Right lobe of liver (tissue), 4 donors: ENCODE data around the gene ASPHD2.

ENCODE experiments used
- CTCF ChIP-seq, 4 donors: fragments of 200-600 bp in 3 of 4; fragments of 450-650 bp in 1 of 4; IDR thresholded peaks; one replicate each; pipeline versions ENCODE4 v1.5.1 to v1.8.0; 2016 to 2022; ENCODE audit warnings: antibody characterized with exemption in 4 of 4, mild to moderate bottlenecking in 2 of 4
- POLR2A ChIP-seq: fragments of 450-650 bp; IDR thresholded peaks from one replicate; pipeline ENCODE4 v1.6.1; 2017; ENCODE audit warnings: antibody characterized with exemption, mild to moderate bottlenecking
- donor health status: DM: no; HTN: no; CAD: no.
- donor health status: DM: no; HTN: no; CAD: no.
- donor health status: DM: no; HTN: yes; CAD: no.

GRCh38 chr22:26460202-26460601, 31.1 kb downstream of the ASPHD2 start:
- TF ChIP-seq CTCF (IDR thresholded peaks at IDR 0.05) (no peak), POLR2A (no peak)
